OCI-LY1 (cell line): ENCODE data around the gene NPC2.

Source experiments
- H2AFZ ChIP-seq: fragments of 200-600 bp; sonication (generic), shearing (Covaris generic); 2 replicates; pipeline ENCODE4 v1.6.0; 2014; ENCODE audit warnings: antibody characterized with exemption, mild to moderate bottlenecking, low read length
- H3F3A ChIP-seq: fragments of 200-600 bp; sonication (generic), shearing (Covaris generic); 2 replicates; pipeline ENCODE4 v1.6.0; 2014; ENCODE audit warnings: mild to moderate bottlenecking, antibody characterized with exemption, low read length, moderate library complexity; ENCODE audit not compliant: insufficient read depth
- H3K27ac ChIP-seq: fragments of 200-600 bp; sonication (generic); 2 replicates; pipeline ENCODE4 v1.5.1; 2014; ENCODE audit warnings: low read length, mixed run types, mild to moderate bottlenecking, low read depth; ENCODE audit not compliant: poor library complexity, severe bottlenecking
- H3K27me3 ChIP-seq: fragments of 200-600 bp; sonication (generic); 2 replicates; pipeline ENCODE4 v1.6.0; 2014; ENCODE audit warnings: antibody characterized with exemption, mild to moderate bottlenecking, low read length, moderate library complexity; ENCODE audit not compliant: insufficient read depth
- H3K36me3 ChIP-seq: fragments of 200-600 bp; sonication (generic); 2 replicates; pipeline ENCODE4 v1.6.1; 2014; ENCODE audit warnings: mild to moderate bottlenecking, antibody characterized with exemption, low read length, moderate library complexity, mixed read lengths; ENCODE audit not compliant: insufficient read depth
- H3K4me1 ChIP-seq: fragments of 200-600 bp; sonication (generic); 2 replicates; pipeline ENCODE4 v1.5.1; 2014; ENCODE audit warnings: mild to moderate bottlenecking, low read length, moderate library complexity; ENCODE audit not compliant: insufficient read depth, severe bottlenecking
- H3K4me2 ChIP-seq: fragments of 200-600 bp; sonication (generic), shearing (Covaris generic); 2 replicates; pipeline ENCODE4 v1.6.1; 2014; ENCODE audit warnings: low read length
- H3K4me3 ChIP-seq: fragments of 200-600 bp; sonication (generic); 2 replicates; pipeline ENCODE4 v1.5.1; 2014; ENCODE audit warnings: low read length, low read depth, mild to moderate bottlenecking, mixed read lengths; ENCODE audit not compliant: poor library complexity, severe bottlenecking
- H3K79me2 ChIP-seq: fragments of 200-600 bp; shearing (Covaris generic); 2 replicates; pipeline ENCODE4 v1.6.1; 2016; ENCODE audit warnings: mixed run types, low read length, mixed read lengths; ENCODE audit not compliant: insufficient read depth
- H3K9ac ChIP-seq: fragments of 200-600 bp; sonication (generic), shearing (Covaris generic); 2 replicates; pipeline ENCODE4 v1.6.1; 2014; ENCODE audit warnings: mild to moderate bottlenecking, low read length, mixed read lengths
- H3K9me2 ChIP-seq: fragments of 200-600 bp; sonication (generic), shearing (Covaris generic); 2 replicates; pipeline ENCODE4 v1.6.1; 2014; ENCODE audit warnings: low read depth, mild to moderate bottlenecking, low read length, mixed read lengths
- H3K9me3 ChIP-seq: fragments of 200-600 bp; shearing (Covaris generic); 2 replicates; pipeline ENCODE4 v1.6.1; 2014; ENCODE audit warnings: low read length, mixed read lengths
- H4K20me1 ChIP-seq: fragments of 200-600 bp; sonication (generic), shearing (Covaris generic); 2 replicates; pipeline ENCODE4 v1.6.0; 2016; ENCODE audit warnings: mild to moderate bottlenecking, low read length; ENCODE audit not compliant: insufficient read depth
- EZH2 ChIP-seq: fragments of 200-600 bp; sonication (generic), shearing (Covaris generic); IDR thresholded peaks from 2 replicates; pipeline ENCODE4 v1.8.0; 2017; ENCODE audit warnings: borderline replicate concordance, mixed run types, mild to moderate bottlenecking, antibody characterized with exemption, low read length, moderate library complexity, mixed read lengths
- TF ChIP-seq, protein P1 (sequence below): fragments of 200-600 bp; sonication (generic), shearing (Covaris generic); IDR thresholded peaks from 2 replicates; pipeline ENCODE4 v1.5.1; 2017; ENCODE audit warnings: mild to moderate bottlenecking, antibody characterized with exemption, low read length, moderate library complexity, mixed read lengths

NPC2 gene

DNA sequence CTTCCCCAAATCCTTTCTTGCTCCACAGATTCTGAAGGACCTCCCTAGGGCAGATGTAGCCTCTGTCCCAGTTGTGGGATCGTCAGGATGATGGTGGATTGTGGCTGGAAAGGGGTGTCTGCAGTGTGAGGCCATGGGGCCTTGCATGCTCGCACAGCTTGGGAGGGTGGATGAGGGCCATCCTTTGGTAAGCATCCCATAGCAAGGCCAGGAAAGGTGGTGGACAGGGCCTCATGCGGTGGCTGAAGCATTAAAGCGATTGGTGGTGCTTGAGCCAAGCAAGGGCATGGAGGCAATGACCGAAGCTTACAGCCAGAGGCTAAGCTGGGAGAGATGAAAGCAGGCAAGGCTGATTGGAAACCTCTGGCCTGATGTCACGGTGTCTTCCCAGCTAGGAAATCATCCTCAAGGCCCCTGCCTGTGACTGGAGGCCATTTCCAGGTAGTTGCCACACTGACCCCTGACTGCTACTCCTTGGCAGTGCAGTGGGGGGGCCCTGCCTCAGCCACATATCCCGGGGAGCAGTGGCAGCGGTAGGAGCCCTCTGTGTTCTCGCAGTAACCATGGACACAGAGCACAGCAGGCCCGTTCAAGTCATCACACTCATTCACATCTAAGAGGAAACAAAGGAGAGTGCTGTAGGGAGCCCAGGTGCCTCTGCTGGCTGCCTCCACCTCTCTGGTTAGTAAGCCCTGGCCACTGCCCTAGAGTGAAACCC, 7.5 kb upstream of the NPC2 start:
- no peak overlapping the region for H3K4me2 ChIP-seq
- no peak overlapping the region for H2AFZ ChIP-seq
- no peaks in the 10 kb centered on the region for H4K20me1 ChIP-seq
- no peak overlapping the region for H3K4me3 ChIP-seq
- no peak overlapping the region for H3K27ac ChIP-seq
- H3K36me3 ChIP-seq, result peaks cover 3% of the 10 kb centered on the region; the same call in 1 of the 2 replicates
- no peak overlapping the region for H3K9ac ChIP-seq
- H3K9me2 ChIP-seq, result no peaks in the 10 kb centered on the region
- H3K4me1 ChIP-seq, result no peaks in the 10 kb centered on the region
- H3K79me2 ChIP-seq, result no peaks in the 10 kb centered on the region
- no peaks in the 10 kb centered on the region for H3K9me3 ChIP-seq
- H3F3A ChIP-seq, result no peaks in the 10 kb centered on the region
- no peaks in the 10 kb centered on the region for H3K27me3 ChIP-seq
- TF ChIP-seq EZH2, result no peak
- TF ChIP-seq, protein P1, sequence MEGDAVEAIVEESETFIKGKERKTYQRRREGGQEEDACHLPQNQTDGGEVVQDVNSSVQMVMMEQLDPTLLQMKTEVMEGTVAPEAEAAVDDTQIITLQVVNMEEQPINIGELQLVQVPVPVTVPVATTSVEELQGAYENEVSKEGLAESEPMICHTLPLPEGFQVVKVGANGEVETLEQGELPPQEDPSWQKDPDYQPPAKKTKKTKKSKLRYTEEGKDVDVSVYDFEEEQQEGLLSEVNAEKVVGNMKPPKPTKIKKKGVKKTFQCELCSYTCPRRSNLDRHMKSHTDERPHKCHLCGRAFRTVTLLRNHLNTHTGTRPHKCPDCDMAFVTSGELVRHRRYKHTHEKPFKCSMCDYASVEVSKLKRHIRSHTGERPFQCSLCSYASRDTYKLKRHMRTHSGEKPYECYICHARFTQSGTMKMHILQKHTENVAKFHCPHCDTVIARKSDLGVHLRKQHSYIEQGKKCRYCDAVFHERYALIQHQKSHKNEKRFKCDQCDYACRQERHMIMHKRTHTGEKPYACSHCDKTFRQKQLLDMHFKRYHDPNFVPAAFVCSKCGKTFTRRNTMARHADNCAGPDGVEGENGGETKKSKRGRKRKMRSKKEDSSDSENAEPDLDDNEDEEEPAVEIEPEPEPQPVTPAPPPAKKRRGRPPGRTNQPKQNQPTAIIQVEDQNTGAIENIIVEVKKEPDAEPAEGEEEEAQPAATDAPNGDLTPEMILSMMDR, result no peak

DNA sequence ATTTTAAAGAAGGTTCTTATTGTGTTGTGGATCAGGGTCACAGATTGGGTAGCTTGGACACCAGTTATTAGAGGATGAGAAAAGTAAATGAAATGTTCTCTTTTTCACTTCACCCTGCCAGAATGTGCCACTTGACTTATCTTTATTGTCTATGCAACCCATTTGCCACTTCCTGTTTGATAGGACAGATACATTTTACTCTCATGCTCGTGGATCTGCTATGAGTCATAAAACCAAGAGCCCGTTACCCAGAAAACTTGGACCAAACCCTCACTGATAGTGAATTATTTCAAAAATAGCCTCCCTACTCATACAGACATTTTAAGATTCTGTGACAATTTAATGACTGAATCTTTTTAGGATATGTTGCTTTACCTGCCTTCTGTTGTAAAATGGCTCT, 2.3 kb upstream of the NPC2 start:
- H3K9me3 ChIP-seq, result no peaks in the 10 kb centered on the region
- no peak overlapping the region for H3K9ac ChIP-seq
- no peaks in the 10 kb centered on the region for H4K20me1 ChIP-seq
- H3K79me2 ChIP-seq, result no peaks in the 10 kb centered on the region
- H3K4me2 ChIP-seq, result no peak overlapping the region; the same call in 1 of the 2 replicates
- peak overlapping the region; percentile 84 for H3K4me3 ChIP-seq
- H3K27me3 ChIP-seq, result no peaks in the 10 kb centered on the region
- H3K36me3 ChIP-seq, result peaks cover 3% of the 10 kb centered on the region; the same call in 1 of the 2 replicates
- H3F3A ChIP-seq, result no peaks in the 10 kb centered on the region
- no peak overlapping the region for H2AFZ ChIP-seq
- H3K27ac ChIP-seq, result no peak overlapping the region
- H3K4me1 ChIP-seq, result peaks cover 25% of the 10 kb centered on the region
- TF ChIP-seq, protein P1, result no peak
- no peak for TF ChIP-seq EZH2
- no peaks in the 10 kb centered on the region for H3K9me2 ChIP-seq

GRCh38 chr14:74493343-74494261, 497 bp upstream of the NPC2 start, which contains the start of gene ISCA2:
Gene ISCA2, plus strand, starts transcription at chr14:74493765. Its CDS starts 10 bp downstream, at chr14:74493775.
- H3F3A ChIP-seq, result no peaks in the 10 kb centered on the region
- no peaks in the 10 kb centered on the region for H3K9me3 ChIP-seq
- peaks cover 25% of the 10 kb centered on the region for H3K4me1 ChIP-seq
- no peak for TF ChIP-seq EZH2
- TF ChIP-seq, protein P1, result no peak
- no peaks in the 10 kb centered on the region for H4K20me1 ChIP-seq
- peak within 1 kb of the TSS; percentile 83 for H3K9ac ChIP-seq
- H2AFZ ChIP-seq, result peak within 1 kb of the TSS; percentile 50; the same call in 1 of the 2 replicates
- no peaks in the 10 kb centered on the region for H3K27me3 ChIP-seq
- H3K79me2 ChIP-seq, result no peaks in the 10 kb centered on the region
- peak within 1 kb of the TSS; percentile 91 for H3K4me2 ChIP-seq
- no peak within 1 kb of the TSS for H3K27ac ChIP-seq
- H3K9me2 ChIP-seq, result no peaks in the 10 kb centered on the region
- H3K4me3 ChIP-seq, result peak within 1 kb of the TSS; percentile 85
- peaks cover 3% of the 10 kb centered on the region; the same call in 1 of the 2 replicates for H3K36me3 ChIP-seq
